T-helper 1 cell (primary cell): Measurements from ENCODE around the gene CAMSAP3.

Experiments
- DNase-seq, 5 donors: peaks; one replicate each; pipeline ENCODE4 v3.0.0-alpha.2; 2012 to 2020

The CAMSAP3 gene

DNA sequence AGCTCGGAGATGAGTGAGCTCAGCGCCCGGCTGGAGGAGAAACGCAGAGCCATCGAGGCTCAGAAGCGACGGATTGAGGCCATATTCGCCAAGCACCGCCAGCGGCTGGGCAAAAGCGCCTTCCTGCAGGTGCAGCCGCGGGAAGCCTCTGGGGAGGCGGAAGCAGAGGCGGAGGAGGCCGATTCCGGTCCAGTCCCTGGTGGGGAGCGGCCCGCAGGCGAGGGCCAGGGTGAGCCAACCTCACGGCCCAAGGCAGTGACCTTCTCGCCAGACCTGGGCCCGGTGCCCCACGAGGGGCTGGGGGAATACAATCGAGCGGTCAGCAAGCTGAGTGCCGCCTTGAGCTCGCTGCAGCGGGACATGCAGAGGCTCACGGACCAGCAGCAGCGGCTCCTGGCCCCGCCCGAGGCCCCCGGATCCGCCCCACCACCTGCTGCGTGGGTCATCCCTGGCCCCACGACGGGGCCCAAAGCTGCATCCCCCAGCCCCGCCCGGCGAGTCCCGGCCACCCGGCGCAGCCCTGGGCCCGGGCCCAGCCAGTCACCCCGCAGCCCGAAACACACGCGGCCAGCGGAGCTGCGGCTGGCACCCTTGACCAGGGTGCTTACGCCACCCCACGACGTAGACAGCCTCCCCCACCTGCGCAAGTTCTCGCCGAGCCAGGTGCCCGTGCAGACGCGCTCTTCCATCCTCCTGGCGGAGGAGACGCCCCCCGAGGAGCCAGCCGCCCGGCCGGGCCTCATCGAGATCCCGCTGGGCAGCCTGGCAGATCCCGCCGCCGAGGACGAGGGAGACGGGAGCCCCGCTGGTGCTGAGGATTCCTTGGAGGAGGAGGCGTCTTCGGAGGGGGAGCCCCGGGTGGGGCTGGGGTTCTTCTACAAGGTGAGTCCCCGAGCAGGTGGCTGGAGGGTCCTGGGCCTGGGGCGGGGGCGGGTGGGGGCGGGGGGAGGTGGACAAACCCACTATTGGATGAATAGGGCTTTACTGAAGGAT is 16.9 kb downstream of the CAMSAP3 start:
- DNase-seq, result no peak

DNA sequence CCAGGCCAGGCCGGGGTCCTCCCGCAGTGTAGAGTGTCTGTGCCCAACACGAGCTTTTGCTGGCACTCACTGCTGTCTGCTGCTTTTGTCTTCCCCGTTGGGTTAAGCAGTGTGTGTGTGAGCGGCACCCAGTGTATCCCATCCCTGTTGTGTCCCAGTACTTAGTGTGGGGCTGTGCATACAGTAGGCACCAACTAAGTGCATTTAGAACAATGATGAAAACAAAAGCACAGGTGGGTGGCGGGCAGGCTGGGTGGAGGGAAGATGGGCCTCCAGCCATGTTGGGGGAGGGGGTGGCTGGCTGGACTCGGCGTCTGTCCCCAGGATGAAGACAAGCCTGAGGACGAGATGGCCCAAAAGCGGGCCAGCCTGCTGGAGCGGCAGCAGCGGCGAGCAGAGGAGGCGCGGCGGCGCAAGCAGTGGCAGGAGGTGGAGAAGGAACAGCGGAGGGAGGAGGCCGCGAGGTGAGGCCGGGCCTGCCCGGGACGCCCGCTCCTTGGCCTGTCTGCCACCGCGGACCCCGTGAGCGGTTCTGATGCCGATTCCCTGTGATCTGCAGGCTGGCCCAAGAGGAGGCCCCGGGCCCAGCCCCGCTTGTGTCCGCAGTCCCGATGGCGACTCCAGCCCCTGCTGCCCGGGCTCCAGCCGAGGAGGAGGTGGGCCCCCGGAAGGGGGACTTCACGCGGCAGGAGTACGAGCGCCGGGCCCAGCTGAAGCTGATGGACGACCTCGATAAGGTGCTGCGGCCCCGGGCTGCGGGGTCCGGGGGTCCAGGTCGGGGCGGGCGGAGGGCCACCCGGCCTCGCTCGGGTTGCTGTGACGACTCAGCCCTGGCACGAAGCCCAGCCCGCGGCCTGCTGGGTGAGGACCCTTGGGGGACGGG is 19.4 kb downstream of the CAMSAP3 start:
- no peak for DNase-seq

DNA sequence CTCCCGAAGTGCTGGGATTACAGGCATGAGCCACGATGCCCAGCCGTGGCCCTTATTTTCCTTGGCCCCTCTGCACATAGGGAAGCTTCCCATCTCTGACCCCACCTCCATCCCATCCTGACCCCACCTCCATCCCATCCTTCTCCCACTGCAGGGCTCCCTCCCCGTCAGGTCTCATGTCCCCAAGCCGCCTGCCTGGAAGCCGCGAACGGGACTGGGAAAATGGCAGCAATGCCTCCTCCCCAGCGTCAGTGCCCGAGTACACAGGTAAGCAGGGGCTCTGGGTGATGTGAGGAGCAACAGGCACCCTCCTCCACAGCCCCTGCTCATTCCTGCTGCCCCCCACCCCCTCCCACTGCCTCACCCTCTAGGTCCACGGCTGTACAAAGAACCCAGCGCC is 21.5 kb downstream of the CAMSAP3 start:
- DNase-seq, result no peak

DNA sequence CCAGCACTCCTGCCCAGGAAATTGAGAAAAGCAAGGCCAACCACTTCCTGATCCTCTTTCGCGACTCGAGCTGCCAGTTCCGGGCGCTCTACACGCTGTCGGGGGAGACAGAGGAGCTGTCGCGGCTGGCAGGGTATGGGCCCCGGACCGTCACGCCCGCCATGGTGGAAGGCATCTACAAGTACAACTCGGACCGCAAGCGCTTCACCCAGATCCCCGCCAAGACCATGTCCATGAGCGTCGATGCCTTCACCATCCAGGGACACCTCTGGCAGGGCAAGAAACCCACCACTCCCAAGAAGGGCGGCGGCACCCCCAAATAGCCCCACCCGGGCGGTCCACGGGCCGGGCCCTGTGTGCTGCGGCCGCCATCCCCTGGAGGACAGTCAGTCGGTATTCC is 22.1 kb downstream of the CAMSAP3 start:
- DNase-seq, result no peak

DNA sequence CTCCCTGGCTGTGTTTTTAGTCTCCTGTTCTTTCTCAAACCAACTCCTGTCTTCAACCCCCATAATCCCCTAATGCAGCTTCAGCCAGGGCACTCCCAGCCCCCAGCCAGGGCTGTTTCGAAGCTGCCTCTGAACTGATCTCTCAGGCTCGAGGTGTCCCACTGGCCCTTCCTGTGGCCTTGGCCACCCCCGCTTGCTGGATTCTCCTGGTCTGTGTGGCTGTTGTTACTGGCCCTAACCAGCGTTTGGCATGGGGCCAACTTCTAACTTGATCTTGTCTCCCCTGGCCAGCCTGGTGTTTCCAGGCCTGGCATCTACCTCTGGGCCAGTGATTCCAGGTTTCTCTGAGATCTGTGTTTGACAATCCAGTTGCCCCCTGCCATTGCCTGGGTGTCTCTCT is 22.7 kb downstream of the CAMSAP3 start:
- DNase-seq, result no peak

DNA sequence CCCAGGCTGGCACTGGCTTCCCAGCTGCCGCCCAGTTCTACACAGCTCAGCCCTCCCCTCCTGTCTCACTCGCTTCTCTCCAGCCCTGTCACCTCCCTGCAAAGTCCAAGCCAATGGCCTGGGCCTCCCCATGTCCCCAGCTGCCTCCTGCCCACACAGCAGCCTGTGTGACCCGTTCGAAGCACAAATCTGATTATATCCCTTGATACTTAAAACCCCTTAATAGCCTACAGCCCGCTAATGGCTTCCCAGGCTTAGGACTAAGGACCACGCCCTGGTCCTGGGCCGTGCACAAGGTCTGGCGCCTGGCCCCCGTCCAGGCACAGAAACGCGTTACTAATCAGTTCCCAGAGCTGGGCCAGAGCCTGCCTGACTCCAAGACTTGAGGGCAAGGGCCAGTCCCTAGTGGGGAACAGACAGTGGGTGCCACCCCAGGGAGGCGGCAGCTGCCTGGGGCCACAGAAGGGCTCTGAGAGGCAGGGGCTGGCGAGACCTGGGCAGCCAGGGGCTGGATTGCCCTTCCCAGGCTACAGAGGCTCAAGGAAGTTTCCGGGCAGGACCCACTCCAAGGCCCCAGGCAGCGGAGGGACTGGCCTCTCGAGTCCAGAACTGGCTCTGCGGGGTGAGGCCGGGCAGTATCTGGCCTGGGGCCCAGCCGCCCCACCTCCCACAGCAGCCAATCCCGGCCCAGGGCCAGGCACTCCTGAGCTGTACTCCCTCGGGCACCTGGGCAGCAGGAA is 23.3 kb downstream of the CAMSAP3 start:
- no peak for DNase-seq

DNA sequence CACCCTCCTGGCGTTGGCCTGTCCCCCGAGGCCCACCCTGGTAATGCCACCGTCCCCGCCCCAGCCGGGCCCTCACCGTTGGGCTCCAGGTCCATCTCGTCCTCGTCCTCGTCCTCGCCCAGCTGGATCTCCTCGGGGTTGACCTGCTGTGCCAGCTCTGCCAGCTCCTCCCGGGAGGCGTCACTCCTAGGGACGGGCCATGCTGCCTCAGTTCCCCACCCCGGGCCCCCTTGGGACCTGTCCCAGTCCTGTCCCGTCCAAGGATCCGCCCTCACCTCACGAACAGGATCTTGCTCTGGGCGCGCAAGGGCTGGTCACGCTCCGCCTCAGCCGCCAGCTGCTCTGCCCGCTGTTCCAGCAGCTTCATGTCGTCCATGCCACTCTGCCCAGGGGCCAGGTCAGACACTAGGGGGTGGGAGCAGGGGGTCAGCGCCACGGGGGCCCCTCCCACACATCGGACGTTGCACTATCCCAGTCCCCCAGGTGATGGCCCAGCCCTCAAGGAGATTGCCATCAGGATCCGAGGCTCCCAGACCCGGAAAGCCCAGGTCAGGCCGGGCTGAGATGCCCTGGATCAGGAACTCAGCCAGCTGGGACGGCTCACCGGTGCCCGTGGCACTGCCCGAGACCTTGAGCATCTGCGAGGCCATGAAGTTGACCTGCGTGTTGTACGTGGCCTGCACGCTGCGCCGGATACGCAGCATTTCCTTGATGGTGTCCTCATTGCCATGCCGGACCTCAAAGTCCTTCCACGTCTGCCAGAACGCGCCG is 24.2 kb downstream of the CAMSAP3 start:
- no peak for DNase-seq

DNA sequence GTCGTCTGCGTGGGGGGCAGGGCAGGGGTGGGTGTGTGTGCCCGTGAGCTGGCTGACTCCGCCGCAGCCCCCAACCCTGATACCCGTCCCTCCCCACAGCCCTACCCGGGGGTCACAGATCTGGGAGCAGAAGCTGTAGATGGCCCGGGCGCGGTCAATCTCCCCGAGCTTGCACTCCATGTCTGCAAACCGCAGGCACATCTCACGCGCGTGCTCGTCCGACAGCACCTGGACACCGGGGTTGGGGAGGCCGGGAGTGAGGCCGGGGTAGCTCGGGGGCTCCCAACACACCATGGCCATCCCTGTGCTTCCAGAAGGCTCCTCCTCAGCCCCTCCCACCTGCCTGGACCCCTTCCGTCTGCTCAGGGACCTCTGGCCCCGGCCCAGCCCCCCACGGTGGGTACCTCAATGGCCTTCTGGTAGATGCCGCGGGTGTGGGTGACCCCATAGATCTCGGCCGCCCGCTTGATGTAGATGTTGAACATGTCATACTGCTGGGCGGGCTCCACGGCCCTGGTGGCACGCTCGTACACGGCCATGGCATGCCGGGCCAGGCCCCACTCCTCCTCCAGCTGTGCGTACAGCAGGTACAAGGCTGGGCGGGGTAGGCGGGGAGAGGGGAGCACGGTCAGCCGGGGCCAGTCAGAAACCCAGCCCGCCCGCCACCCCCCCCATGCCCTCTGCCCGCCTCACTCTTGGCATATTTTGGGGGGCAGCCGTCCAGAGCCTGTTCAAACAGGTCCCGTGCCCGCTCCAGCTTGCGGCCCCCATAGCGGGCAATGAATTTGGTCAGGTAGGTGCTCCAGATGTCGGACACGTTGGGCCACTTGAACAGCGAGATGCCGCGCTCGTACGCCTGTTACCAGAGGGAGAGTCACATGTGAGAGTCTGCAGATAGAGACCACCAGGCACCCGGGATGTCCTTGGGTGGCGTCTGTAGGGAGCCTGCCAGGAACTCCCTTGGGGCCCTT is 25.1 kb downstream of the CAMSAP3 start:
- DNase-seq, result no peak

DNA sequence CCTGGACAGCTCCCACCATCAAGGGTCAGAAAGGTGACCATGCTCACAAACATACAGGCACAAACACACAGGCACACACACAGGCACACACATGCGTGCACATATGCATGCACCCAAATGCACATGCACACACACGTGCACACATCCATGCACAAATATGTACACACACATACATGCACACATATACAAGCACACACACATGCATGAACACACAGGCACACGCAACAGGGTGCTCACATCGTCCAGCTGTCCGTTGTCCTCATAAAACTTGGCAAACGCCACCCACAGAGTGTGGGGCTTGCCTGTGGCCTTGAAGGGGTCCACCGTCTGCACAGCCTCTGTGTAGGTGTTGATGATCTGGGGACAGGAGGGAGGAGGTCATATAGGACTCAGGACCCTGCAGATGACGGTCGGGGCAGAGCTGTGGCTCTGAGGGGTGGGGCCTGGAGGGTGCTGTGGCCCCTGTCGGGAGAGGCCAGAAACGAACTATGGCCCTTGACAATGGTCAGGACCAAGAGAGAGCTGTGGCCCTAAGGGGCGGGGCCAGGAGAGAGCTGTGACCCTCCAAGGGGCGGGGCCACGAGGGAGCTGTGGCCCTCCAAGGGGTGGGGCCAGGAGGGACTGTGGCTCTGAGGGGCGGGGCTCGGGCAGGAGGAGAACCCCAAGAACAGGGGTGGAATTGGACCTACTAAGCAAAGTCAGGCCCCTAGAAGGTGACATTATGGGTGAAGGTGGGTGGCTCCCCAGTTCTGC is 27.4 kb downstream of the CAMSAP3 start:
- no peak for DNase-seq

DNA sequence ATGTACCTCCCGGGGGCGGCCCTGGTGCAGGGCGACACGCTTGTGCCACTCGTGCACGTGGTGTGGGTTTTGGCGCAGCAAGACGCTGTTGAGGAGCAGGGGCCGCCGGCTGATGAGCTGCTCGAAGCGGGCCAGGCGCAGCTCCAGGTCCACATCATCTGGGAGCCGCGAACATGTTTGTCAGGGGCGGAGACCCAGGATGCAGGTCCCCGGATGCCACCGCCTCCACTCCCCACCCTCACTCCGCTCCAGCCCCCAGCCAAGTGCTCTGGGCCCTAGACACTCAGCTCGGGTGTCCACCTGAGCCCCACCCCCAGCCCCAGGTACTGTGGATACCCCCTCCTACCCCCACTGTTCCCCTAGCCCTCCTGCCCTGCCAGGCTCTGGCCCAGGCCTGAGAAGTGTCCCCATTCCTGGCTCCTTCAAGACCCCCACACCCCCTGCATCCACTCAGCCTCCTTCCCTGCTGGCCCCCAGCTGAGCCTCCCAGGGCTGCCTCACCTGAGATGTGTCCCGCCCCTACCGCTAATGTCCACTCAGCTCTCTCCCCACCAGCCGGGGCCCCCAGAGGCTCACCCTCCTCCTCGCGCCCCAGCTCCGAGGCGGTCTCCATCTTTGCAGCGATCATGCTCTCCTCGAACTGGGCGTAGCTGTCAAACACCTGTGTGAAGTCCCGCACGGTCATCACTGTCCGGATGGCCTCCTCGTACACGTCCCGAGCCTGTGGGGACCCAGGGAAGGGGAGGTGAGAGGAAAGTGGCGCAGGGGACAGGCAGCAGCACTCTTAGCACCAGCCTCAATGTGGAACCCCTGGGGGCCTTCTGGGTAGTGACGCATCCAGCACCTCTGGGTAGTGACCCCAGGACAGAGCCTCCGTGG is 28.3 kb downstream of the CAMSAP3 start:
- no peak for DNase-seq

DNA sequence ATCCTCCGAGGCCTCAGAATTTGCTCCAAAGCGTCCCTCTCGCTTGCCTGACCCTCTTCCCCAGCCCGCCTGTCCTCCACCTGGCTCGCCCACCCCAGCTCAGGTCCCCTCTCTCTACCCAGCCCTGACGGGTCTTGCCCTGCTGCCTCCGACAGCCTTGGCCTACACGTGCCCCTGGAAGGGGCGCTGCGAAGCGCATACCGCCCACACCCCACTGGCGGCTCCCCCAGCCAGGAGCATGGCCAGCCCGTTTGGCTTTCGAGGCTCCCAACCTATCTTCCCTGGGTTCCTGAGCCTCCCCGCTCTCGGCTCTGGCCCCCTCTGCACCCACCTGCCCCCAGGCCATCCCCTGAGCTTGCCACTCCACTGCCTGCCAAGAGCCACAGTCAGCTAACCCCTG is 29.1 kb downstream of the CAMSAP3 start:
- no peak for DNase-seq

DNA sequence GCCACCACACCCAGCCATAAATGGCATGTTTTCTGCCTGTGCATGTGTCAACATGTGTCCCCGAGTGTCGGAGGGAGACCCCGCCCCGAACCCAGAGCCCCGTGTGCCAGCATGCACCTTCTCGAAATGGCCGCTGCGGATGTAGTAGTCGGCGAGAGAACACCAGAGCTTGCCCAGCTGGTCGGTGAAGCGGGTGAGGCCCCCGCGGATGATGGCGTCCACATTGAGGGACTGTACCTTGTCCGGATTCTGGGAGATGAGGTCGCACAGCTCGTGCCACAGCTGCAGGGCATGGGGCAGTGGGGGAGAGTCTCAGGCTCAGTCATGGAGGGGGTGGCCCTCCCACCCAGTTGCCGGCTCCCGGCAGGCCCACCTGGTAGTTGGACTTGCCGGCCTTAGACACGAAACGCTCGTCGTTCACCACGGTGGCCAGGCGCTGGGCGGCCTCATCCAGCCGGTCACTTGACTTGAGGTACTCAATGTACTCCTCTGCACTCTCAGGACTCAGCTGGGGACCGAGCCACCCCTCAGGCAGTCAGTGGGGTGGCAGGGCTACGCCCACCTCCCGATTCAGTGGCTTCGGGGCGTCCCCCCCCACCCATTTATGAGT is 30.2 kb downstream of the CAMSAP3 start:
- DNase-seq, result no peak

DNA sequence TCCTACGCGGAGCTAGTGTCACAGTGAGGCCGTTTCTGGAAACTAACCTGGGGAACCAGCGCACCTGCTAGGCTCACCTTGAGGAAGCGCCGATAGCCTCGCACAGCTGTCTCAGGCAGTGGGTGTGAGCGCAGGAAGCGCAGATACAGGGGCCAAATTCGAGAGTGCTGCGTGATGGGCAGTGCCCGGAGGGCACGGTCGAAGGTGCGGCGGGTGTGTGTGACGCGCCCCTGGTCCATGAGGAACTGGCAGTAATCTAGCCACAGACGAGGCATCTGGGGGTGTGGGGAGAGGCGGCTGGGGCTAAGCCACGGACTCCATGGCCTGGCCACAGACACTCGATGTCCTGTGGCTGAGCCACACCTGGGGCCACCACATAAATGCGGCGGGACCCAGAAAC is 31.5 kb downstream of the CAMSAP3 start:
- DNase-seq, result no peak

DNA sequence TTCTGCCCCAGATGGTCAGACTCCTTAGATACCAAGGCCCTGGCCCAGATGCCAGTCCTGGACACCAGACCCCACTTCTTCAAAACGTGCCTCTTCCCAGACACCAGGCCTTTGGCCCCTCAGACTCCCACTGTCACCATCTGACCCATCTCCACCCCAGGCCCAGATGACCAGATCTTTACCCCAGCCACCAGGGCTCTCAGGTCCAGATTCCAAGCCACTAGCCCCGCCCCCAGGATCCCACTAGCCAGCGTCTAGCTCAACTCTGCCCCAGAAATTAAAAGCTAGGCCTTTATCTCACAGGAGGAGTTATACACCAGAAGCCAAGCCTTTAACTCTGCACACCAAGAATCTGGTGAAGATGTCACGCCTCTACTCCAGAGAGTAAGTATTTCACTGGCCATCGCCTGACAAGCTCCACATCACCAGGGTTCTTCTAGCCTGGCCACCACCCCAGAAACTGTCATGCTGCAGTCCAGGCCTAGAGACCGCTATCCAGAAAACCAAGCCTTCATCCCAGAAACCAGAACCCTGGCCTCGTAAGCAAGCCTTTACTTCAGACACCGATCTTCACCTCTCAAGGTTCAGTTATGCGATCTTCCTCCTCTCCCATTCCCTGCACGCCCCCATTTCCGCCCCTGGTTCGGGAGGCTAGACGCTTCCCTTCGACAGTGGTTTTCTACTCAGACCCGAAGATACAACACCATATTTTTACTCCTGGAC is 33.1 kb downstream of the CAMSAP3 start:
- DNase-seq, result no peak

DNA sequence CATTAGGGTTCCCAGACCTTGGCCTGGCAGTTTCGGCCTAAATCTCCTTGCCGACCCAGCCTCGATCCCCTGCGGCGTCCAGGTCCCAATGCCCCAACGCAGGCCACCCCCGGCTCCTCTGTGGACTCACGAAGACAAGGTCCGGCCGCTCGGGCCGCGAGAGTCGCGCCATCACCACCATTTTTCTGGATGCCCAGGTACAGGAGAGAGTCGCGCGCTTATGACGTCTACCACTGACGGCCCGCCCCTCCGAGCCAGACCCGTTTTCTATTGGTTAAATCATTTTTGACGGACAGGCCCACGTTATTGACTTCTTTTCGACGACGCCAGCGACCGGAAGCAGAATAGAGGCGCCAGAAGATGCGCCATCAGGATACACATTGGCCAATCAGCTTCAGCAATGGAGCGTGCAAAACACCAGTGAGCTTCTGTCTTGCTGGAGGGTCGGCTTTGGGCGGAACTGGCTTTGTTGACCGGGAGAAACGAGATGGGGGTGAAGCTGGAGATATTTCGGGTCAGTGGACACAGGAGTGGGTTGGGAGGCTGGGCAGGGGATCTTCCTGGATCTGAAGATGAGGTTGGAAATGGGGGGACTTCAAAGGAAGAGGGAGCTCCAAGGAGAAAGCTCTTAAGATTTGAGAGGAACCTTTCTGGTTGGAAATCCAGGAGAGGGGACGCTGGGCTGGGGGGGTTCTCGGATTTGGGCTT is 33.8 kb downstream of the CAMSAP3 start, which contains the start of the genes PET100 and XAB2:
Gene PET100 (plus strand): TSS at position 447 of the 708 bp plus-strand sequence. CDS start 41 bp downstream, at position 488.
Gene XAB2 (minus strand): TSS at position 199 of the 708 bp plus-strand sequence. CDS start 18 bp downstream, at position 181.
- DNase-seq, result peak; percentile 88 to 98 (median 94)

DNA sequence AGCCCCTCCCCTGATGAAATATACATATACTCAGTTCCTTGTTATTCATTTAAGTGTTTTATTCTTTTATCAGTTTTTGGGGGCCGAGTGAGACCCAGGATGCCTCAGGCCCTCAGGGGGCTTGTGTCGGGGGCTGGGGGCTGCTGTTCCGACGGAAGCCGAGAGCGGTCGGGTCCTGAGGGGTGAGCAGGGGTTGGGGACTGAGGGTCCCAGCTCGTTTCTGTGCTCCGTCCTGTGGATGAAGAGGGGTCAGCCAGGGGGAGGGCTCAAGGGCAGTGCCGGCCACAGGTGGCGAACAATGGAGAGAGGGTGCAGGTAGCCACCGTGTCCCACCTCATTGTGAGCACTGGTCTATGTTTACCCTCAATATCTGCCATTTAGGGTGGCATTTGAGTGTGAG is 35.9 kb downstream of the CAMSAP3 start:
- no peak for DNase-seq
